HT1080 (cell line): Measurements from ENCODE around the gene TLE5. TPM values are rescaled to one million over a fixed set of nuclear protein-coding genes. Genes with fewer than 3 reads are reported as not detected.
A peak's percentile ranks its signal among the peaks of the same experiment; 100 is the strongest.
"Not testable (repeated sequence)": the region's sequence is repeated elsewhere in the genome, so short reads cannot be mapped to it uniquely, and the experiment has no call there.

ENCODE experiments used
- DNase-seq: peaks from one replicate; pipeline ENCODE4 v3.0.0-alpha.2; 2015; ENCODE audit warnings: low read depth
- total RNA-seq: library from RNA; depleted of rRNA; stranded (reverse); fragments of >200 nt; shearing (Covaris generic); gene quantifications from 2 replicates; pipeline ENCODE4 v1.2.3, GENCODE V29; 2014

The TLE5 gene
- total RNA-seq, 1 experiment from 2014 or later: 289 TPM

DNA sequence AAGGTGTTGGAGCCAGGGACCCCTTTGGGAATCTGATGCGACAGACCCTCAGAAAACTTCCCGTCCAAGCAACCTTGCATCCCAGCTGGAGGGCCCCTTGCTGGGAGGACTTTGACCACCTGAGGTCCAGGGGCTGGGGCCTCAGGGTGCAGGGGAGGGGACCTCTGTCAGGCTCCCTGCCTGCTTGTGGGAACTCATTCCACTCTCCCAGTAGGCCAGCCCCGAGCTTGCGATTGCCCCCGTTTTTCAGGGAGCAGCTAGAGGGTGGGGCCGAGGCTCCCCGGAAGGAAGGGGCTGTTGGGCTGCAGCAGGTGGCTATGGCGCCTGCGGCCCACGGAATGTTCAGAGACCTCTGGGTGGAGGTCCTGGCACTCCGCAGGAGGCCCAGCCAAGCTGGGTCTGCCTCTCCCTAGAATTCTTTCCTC, 34.6 kb upstream of the TLE5 start:
- DNase-seq: no peak

DNA sequence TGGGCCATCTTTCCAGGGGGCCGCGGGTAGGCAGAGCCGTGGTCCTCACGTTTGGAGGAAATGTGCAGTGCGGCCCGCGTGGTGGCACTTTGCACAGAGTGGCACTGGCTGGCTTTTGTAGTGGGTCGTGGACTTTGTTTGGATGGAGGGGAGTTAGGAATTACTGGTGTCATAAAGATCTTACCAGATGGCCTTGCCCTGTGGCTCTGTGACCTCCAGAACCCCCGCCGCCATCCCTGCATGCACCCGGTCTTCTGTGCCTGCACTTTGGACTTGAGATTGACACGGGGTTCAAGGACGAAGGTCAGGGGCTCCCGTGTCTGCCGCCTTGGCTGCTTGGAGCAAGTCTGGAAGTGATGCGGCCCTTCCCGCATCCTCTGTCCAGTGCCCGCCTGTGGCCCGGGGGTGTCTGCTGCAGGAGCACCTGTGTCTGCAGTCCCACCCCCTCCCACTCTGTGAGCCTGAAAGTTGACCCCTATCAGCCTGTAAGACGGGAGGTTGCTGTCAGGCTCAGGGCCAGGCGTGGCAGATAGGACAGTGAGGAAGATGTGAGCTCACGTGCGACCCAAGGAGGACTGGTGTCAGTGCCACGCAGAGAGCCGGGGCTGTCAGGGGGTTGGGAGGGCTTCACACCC, 34.1 kb upstream of the TLE5 start:
- no peak for DNase-seq

DNA sequence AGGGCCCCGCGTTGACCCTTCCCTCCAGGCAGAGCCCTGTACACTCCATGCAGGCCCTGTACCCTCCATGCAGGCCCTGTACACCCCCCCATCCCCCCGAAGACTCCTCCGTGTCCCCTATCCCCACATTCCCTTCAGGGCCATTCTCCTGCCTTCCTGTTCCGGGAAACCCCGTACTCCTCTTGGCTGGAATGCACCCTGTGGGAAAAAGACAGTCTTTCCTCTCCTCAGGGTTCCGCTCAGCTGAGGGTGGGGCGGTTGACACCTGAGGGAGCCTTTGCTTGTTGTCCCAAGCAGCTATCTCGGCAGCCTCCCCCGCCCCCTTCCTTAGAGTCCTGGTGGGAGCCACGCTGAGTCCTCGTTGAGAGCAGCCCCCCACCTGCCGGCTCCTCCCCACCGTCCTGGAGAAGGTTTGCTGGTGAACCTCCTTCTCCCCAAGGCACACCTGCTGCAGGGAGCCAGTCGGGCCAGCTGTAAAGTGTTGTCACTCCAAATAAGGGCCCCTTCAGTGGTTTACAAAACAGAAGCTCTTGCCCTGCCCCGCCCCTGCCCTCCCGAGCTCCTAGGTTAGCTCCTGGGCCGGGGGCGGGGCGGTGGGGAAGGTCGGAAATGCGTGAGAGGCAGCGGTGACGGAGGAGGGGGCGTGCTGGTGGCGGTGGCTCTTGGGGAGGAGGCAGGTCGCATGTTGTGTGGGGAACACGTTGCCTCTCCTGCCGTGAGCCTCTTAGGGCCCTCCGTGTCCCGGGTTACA, 33.3 kb upstream of the TLE5 start:
- no peak for DNase-seq

DNA sequence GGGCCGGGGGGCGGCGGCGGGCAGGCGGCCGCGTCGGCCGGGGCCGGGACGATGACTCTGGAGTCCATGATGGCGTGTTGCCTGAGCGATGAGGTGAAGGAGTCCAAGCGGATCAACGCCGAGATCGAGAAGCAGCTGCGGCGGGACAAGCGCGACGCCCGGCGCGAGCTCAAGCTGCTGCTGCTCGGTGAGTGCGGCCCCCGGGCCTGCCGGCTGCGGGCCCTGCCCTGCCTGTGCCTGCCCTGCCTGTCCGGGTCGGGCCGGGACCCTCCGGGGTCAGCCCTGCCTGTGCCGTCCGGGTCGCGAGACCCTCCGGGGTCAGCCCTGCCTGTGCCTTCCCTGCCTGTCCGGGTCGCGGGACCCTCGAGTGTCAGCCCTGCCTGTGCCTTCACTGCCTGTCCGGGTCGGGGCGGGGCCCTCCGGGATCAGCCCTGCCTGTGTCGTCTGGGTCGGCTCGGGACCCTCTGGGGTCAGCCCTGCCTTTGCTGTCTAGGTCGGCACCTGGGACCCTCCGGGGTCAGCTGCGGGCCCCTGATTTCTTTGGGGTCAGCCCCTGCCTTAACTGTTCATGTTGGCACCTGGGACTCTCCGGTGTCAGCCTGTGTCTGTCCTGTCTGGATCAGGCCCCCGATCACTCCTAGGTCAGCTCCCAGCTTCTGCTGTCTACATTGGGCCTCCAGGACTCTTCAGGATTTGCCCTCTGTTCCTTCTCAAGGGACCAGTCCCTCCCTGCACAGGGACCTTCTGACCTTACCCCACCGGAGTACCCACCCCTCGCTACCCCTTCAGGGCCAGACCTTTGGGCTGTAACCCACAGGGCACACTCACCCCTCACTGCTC, 32.5 kb upstream of the TLE5 start:
- DNase-seq: no peak

DNA sequence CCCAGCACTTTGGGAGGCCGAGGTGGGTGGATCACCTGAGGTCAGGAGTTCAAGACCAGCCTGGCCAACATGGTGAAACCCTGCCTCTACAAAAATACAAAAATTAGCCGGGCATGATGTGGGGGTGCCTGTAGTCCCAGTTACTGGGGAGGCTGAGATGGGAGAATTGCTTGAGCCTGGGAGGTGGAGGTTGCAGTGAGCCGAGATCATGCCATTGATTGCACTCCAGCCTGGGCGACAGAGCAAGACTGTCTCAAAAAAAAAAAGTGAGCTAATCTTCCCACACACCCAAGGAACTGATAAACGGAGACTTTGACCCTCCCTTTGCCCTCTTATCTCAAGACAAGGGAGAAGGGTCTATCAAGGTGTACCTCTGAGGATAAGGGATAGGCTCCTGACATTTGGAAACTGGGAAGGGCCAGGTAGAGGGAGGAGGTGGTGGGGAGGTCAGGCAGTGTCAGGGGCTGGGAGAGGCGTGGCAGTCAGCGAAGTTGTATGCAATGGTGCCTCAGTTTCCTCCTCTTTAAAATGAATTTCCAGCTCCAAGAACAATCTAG, 27.1 kb upstream of the TLE5 start:
- not testable (repeated sequence) for DNase-seq

DNA sequence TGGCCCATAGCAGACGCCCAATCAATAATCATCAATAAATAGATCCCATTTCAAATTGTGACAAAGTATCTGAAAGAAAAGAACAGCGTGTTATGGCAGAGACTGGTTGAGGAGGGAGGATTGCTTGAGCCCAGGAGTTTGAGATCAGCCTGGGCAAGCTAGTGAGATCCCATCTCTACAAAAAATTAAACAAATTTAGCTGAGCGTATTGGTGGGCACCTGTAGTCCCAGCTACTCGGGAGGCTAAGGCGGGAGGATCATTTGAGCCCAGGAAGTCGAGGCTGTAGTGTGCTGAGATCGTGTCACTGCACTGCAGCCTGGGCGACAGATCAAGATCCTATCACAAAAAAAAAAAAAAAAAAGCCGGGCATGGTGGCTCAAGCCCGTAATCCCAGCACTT, 25.5 kb upstream of the TLE5 start:
- no peak for DNase-seq

DNA sequence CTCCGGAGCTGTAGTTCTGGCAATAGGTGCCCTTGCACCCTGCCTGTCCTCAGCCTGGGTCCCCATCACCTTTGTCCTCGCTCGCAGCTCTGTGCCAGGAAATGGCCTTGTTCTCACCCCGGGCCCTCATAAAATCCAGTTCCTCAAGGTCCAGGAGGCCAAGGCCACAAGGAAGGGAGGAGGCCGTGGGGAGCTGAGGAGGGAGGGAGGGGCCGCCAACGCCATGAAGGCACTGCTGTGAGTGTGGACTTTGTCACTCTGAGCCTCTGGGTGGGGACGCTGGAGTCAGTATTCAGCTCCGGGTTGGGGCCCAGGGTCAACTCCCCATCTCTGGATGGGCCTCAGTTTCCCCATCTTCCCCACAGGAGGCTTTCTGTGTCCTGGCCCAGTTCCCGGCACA, 22.6 kb upstream of the TLE5 start:
- no peak for DNase-seq

DNA sequence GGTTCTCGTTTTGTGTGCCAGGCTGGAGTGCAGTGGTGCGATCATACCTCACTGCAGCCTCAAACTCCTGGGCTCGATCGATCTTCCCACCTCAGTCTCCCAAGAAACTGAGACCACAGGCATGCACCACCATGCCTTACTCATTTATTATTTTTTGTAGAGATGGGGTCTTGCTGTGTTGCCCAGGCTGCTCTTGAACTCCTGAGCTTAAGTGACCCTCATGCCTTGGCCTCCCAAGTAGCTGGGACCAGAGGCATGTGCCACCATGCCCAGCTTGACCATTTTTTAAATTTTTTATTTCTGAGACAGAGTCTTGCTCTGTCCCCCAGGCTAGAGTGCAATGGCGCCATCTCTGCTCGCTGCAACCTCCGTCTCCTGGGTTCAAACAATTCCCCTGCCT, 21.7 kb upstream of the TLE5 start:
- no peak for DNase-seq

DNA sequence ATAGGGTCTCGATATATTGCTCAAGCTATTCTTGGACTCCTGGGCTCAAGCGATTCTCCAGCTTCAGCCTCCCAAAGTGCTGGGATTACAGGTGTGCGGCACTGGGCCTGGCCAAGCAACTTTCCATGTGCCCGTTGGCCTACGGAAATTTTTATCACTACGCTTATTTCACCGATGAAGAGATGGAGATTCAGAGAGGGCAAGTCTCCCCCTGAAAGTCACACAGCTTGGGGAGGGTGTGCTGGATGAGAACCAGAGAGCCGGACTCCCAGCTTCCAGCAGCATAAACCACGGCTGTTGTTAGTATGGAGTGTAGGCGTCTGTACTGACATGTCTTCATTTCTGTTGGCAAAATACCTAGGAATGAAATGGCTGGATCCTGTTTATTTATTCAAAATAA, 20.0 kb upstream of the TLE5 start:
- DNase-seq: no peak

DNA sequence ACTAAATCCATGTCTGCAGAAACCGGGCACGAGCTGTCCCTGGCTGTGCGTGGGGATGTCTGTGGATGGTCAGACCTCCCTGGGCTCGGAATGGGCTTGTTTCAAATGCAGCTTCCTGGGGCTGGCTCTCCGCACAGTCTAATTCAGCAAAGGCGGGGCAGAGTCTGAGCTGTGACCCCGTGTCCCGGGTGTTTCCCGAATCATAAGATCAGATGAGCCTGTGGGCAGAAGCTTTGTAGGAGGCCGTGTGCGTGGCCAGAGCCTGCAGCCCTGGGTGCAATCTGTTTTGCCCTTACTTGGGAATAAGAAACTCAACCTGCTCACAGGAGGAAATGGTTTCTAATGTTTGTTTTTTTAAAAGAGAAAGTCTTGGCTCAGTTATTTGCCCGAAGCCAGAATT, 18.0 kb upstream of the TLE5 start:
- DNase-seq: no peak

DNA sequence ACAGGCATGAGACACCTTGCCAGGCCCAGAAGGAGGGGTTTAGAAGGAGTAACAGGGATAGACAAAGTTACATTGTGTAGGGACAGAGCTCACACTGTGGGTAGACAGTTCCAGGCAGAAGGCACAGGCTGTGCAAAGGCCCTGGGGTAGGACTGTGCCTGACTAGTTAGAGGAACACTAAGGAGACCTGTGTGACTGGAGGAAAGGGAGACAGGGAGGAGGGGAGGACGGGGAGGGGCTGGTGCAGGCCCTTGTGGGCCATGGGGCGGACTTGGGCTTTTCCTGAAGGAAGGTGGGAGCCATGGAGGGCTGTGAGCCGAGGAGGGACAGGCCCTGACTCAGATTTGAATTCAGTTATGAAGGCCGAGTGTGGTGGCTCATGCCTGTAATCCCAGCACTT, 17.3 kb upstream of the TLE5 start:
- no peak for DNase-seq

DNA sequence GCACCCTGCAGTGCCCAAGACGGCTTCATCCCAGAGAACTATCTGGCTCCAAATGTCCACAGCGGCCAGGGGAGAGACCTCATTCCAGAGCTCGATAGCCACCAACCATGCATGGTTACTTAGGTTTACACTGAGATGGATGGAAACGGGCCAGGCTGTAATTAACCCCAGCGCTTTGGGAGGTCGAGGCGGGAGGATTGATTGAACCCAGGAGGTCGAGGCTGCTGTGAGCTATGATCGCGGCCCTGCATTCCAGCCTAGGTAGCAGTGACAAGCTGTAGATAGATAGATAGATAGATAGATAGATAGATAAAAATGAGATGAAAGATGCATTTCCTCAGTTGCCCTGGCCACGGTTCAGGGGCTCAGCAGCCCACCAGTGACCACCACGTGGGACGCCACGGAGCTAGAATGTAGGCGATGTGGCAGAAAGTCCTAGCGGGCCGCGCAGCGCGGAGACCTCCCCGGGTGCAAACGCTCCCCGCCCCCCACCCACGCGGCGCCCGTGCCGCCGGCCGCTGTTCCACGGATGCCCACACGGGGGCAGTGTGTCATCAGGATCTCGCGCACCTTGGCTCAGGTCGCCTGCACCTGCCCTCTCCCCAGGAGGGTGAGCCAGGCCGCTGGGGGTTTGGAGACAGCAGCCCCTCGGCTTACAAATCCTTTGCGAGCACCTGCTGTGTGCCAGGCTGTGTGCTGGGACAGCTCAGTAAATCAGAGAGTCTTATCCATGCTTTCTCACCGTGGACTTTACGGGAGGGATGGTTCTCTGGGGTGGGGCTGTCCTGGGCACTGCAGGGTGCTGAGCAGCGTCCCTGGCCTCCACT, 13.5 kb upstream of the TLE5 start:
- no peak for DNase-seq

DNA sequence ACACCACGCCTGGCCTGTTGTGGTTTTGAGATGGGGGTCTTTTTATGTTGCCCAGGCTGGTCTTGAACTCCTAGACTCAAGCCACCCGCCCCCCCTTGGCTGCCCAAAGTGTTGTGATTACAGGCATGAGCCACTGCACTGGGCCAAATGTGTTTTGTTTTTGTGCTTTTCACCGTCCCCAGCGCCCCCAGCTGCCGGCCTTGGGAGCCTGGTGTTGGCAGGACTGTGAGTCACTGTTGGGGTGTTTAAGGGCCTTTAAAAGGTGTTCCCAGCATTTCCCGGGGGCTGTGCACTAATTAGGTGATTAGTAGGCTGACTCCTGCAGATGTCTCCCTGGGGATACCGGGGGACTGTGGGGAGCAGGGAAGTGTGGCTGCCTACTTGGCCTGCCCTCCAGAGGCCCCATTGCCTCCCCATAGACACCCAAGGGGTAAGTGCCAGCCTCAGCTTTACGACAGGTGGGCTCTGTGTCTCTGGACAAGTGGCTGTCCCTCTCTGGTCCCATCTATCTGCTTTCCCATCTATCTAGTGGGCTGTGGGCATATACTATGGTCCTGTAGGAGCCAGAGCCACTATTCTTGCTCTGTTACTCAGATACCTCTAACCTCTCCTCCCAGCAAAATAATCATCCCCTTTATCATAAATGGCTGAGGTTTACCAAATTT, 11.8 kb upstream of the TLE5 start:
- no peak for DNase-seq

DNA sequence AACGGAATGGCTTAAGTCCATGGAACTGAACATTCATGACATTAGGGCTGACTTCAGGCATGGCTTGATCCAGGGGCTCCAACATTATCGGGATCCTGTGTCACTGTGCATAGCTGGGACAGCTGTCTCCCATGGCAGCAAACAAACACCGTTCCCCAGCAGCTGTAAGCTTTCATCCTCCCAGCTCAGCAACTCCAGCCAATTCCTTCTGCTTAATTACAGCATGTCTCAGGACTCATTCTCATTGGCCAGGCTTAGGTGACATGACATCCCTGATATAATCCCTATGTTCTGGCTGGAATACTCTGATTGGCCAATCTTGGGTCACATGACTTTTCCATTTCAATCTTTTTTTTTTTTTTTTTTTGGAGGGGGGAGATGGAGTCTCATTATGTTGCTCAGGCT, 10.9 kb upstream of the TLE5 start:
- DNase-seq: peak; percentile 46

DNA sequence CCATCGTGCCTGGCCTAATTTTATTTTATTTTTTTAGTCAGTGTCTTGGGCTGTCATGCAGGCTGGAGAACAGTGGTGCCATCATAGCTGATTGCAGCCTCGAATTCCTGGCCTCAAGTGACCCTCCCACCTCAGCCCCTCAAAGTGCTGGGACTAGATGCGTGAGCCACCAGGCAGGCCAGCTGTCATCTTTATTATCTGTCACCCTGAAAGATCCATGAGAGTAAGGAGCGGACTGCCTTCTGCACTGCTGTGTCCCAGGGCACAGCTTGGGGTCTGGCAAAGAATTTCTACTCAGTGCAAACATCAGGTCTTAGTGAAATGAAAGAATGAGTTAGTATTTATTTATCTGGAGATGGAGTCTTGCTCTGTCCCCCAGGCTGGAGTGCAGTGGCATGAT, 9.5 kb upstream of the TLE5 start:
- DNase-seq: no peak

DNA sequence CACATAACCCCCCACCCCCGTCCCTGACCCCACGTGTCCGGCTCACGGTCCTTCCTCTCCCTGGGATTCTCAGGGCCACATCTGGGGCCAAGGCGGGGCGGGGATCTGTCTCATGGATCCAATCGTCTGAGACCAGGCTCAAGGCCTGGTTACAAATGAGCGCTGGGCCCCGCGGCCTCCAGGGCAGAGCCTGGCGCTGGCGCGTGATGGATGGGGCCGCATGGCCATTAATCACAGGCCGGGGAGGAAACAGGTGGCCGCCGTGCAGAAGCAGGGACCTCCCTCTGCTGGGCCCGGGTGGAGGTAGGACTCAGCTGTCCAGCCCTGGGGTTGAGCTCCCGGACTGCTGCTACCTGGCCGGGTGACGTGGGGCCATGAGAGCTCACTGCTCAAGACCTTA, 5.8 kb upstream of the TLE5 start:
- no peak for DNase-seq

DNA sequence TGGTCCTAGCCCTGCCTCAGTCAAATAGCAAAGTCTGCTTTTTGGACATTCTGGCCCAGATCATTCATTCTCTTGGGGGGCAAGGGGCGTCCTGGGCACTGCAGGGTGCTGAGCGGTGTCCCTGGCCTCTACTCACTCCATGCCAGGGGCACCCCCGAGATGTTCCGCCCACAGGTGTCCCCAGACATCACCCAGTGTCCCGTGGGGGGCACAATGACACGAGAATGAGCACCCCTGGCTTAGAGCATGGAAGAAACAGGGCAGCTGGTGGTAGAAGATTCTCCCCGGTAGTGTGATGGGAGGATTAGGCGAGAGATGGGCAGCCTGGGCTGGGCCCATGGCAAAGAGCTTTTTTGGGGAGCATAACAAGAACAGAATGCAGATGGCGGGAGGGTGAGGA, 5.3 kb upstream of the TLE5 start:
- no peak for DNase-seq

DNA sequence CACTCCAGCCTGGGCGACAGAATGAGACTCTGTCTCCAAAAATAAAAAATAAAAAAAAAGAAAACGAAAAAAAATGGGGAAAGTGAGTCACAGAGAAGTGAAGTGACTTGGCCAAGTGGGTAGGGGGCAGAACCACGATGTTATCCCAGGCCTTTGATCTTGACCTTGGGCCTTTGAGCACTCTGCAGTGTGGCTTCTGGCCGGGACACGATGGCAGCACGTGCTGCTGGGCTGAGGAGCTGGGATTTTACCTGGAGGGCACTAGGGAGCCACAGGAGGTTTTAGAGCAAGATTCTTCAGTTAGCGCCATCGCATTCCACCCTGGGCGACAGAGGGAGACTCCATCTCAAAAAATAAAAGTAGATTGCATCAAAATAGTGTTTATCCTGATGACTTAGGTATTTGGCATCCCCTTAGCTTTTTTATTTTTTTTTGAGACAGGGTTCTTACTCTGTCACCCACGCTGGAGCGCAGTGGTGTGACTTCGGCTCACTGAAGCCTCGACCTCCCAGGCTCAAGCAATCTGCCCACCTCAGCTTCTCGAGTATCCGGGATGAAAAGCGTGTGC, 4.3 kb upstream of the TLE5 start:
- no peak for DNase-seq

DNA sequence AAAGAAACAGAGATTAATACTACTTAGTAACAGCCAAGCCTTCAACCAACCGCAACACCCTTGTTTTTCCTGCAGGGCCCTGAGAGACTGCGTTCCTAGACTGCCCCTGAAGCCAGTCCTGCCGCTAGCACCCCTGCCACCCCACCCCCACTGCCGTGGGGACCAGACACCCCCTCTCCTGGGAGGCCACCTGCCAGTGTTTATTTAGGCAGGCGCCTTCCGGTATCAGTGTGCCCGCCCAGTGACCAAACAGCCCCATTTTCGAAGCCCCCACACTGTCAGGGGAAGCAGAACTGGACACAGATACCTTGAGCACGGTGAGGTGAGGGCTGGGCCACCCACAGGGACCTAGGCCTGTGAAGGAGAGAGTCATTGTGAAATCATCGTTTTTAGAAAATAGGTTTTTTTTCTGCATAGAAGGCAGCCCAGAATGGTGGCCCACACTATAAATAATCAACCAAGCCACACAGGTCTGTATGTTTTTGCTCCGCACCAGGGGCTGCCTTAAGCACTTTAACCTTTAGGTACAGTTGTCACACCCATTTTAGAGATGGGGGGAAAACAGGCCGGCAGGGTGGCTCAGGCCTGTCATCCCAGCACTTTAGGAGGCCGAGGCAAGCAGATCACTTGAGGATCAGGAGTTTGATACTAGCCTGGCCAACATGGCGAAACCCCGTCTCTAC, 3.5 kb upstream of the TLE5 start:
- DNase-seq: no peak

DNA sequence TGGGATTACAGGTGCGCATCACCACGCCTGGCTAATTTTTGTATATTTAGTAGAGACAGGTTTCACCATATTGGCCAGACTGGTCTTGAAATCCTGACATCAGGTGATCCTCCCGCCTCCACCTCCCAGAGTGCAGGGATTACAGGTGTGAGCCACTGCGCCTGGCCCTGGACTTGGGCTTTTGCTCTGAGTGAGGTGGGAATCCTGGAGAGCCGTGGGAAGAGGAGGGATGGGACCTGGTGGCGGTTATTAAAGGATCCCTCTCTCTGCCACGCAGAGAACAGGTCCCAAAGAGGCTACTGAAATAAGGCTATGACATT, 1.7 kb upstream of the TLE5 start:
- DNase-seq: no peak
